H9 (cell line): ENCODE measurements around the gene SLC12A5. TPM values are rescaled to one million over a fixed set of nuclear protein-coding genes. Genes with fewer than 3 reads are reported as not detected.

Experiments
- DNase-seq: peaks from one replicate; pipeline ENCODE4 v3.0.0-alpha.2; 2017
- H2AFZ ChIP-seq: one replicate; pipeline ENCODE4 v1.6.1; 2013; ENCODE audit warnings: mild to moderate bottlenecking, low read length, control low read depth, moderate library complexity
- H2AK5ac ChIP-seq: 2 replicates; pipeline ENCODE4 v1.6.1; 2013; ENCODE audit warnings: low read length, control low read depth, mixed read lengths; ENCODE audit not compliant: insufficient read length
- H2BK120ac ChIP-seq: one replicate; pipeline ENCODE4 v1.6.1; 2013; ENCODE audit warnings: low read depth, mild to moderate bottlenecking, low read length, control low read depth, inconsistent platforms; ENCODE audit not compliant: poor library complexity, severe bottlenecking
- H2BK12ac ChIP-seq: 2 replicates; pipeline ENCODE4 v1.6.1; 2013; ENCODE audit warnings: low read length, control low read depth, mixed read lengths, low read depth; ENCODE audit not compliant: insufficient read length
- H2BK15ac ChIP-seq: 2 replicates; pipeline ENCODE4 v1.6.1; 2013; ENCODE audit warnings: low read depth, low read length, control low read depth
- H2BK20ac ChIP-seq: one replicate; pipeline ENCODE4 v1.6.1; 2013; ENCODE audit warnings: low read depth, mild to moderate bottlenecking, low read length, control low read depth, inconsistent platforms; ENCODE audit not compliant: poor library complexity, severe bottlenecking
- H2BK5ac ChIP-seq: 2 replicates; pipeline ENCODE4 v1.6.1; 2013; ENCODE audit warnings: low read length, control low read depth, mixed read lengths; ENCODE audit not compliant: insufficient read length
- H3K14ac ChIP-seq: 2 replicates; pipeline ENCODE4 v1.6.1; 2013; ENCODE audit warnings: low read length, control low read depth; ENCODE audit not compliant: insufficient read depth
- H3K18ac ChIP-seq: 2 replicates; pipeline ENCODE4 v1.6.1; 2013; ENCODE audit warnings: low read depth, mild to moderate bottlenecking, mixed read lengths, low read length, control low read depth; ENCODE audit not compliant: insufficient read length
- H3K23ac ChIP-seq: 2 replicates; pipeline ENCODE4 v1.6.1; 2013; ENCODE audit warnings: low read length, control low read depth, mixed read lengths, low read depth; ENCODE audit not compliant: insufficient read length
- H3K23me2 ChIP-seq: 2 replicates; pipeline ENCODE4 v1.6.1; 2013; ENCODE audit warnings: low read depth, mild to moderate bottlenecking, mixed read lengths, low read length, control low read depth; ENCODE audit not compliant: insufficient read length, poor library complexity, severe bottlenecking
- H3K27ac ChIP-seq: 2 replicates; pipeline ENCODE4 v1.5.1; 2013; ENCODE audit warnings: low read length, control low read depth, mixed read lengths, low read depth; ENCODE audit not compliant: insufficient read length
- H3K27me3 ChIP-seq: 2 replicates; pipeline ENCODE4 v1.6.1; 2013; ENCODE audit warnings: low read length, control low read depth, inconsistent platforms; ENCODE audit not compliant: insufficient read depth
- H3K4ac ChIP-seq: 2 replicates; pipeline ENCODE4 v1.6.1; 2013; ENCODE audit warnings: low read depth, mild to moderate bottlenecking, control low read depth, inconsistent platforms, low read length, moderate library complexity
- H3K4me1 ChIP-seq: 2 replicates; pipeline ENCODE4 v1.6.1; 2013; ENCODE audit warnings: low read length, control low read depth, inconsistent platforms; ENCODE audit not compliant: insufficient read depth
- H3K4me2 ChIP-seq: 2 replicates; pipeline ENCODE4 v1.6.1; 2013; ENCODE audit warnings: low read length, control low read depth, mixed read lengths; ENCODE audit not compliant: insufficient read length, insufficient read depth
- H3K56ac ChIP-seq: 2 replicates; pipeline ENCODE4 v1.6.1; 2013; ENCODE audit warnings: low read depth, mild to moderate bottlenecking, mixed read lengths, low read length, control low read depth; ENCODE audit not compliant: insufficient read length
- H3K79me1 ChIP-seq: 2 replicates; pipeline ENCODE4 v1.6.1; 2013; ENCODE audit warnings: low read depth, mild to moderate bottlenecking, moderate library complexity, low read length, control low read depth, inconsistent platforms; ENCODE audit not compliant: insufficient read depth, poor library complexity, severe bottlenecking
- H3K79me2 ChIP-seq: 2 replicates; pipeline ENCODE4 v1.6.1; 2013; ENCODE audit warnings: low read length, control low read depth, inconsistent platforms; ENCODE audit not compliant: insufficient read depth
- H3K9ac ChIP-seq: 2 replicates; pipeline ENCODE4 v1.6.1; 2013; ENCODE audit warnings: low read length, control low read depth, mixed read lengths; ENCODE audit not compliant: insufficient read length; ENCODE audit errors: extremely low read depth
- H3K9me3 ChIP-seq: one replicate; pipeline ENCODE4 v1.6.1; 2013; ENCODE audit warnings: low read depth, low read length, inconsistent platforms; ENCODE audit not compliant: control insufficient read depth
- H3T11ph ChIP-seq: one replicate; pipeline ENCODE4 v1.6.1; 2013; ENCODE audit warnings: mild to moderate bottlenecking, low read length, control low read depth, inconsistent platforms
- H4K20me1 ChIP-seq: one replicate; pipeline ENCODE4 v1.6.1; 2013; ENCODE audit not compliant: control insufficient read depth, insufficient read length, insufficient read depth
- H4K5ac ChIP-seq: 2 replicates; pipeline ENCODE4 v1.6.1; 2013; ENCODE audit warnings: low read depth, mild to moderate bottlenecking, mixed read lengths, low read length, control low read depth; ENCODE audit not compliant: insufficient read length
- H4K8ac ChIP-seq: replicated peaks from 2 replicates; pipeline ENCODE4 v1.6.1; 2013; ENCODE audit warnings: low read length, control low read depth, mixed read lengths, low read depth; ENCODE audit not compliant: insufficient read length
- H4K91ac ChIP-seq: 2 replicates; pipeline ENCODE4 v1.6.1; 2013; ENCODE audit warnings: low read depth, mild to moderate bottlenecking, moderate library complexity, mixed read lengths, low read length, control low read depth; ENCODE audit not compliant: insufficient read length
- H3K27ac Mint-ChIP-seq, 3 experiments: 2 replicates in 2 of 3; 3 replicates in 1 of 3; pipeline ENCODE4 v1.8.0; 2020 to 2021; ENCODE audit warnings: mixed read lengths in 3 of 3, mild to moderate bottlenecking in 1 of 3, moderate library complexity in 1 of 3
- H3K27me3 Mint-ChIP-seq: 2 replicates; pipeline ENCODE4 v1.8.0; 2021; ENCODE audit warnings: low read depth, mild to moderate bottlenecking, moderate library complexity, mixed read lengths
- H3K36me3 Mint-ChIP-seq, 3 experiments: 2 replicates in 2 of 3; 3 replicates in 1 of 3; pipeline ENCODE4 v1.8.0; 2020 to 2021; ENCODE audit warnings: low read depth in 3 of 3, mixed read lengths in 3 of 3; ENCODE audit not compliant: insufficient read depth in 1 of 3
- H3K4me1 Mint-ChIP-seq, 2 experiments: 2 replicates each; pipeline ENCODE4 v1.8.0; 2020; ENCODE audit warnings: mixed read lengths in 2 of 2
- H3K4me3 Mint-ChIP-seq, 2 experiments: 2 replicates in 1 of 2; 3 replicates in 1 of 2; pipeline ENCODE4 v1.8.0; 2020 to 2021; ENCODE audit warnings: mild to moderate bottlenecking in 2 of 2, mixed read lengths in 2 of 2, moderate library complexity in 1 of 2
- H3K9me3 Mint-ChIP-seq, 2 experiments: 2 replicates in 1 of 2; 3 replicates in 1 of 2; pipeline ENCODE4 v1.8.0; 2020; ENCODE audit warnings: mild to moderate bottlenecking in 2 of 2, mixed read lengths in 2 of 2, moderate library complexity in 1 of 2
- WGBS: extraction: QIAGEN DNeasy Blood & Tissue Kit; methylation state at CpG from one replicate; pipeline ENCODE4 v1.1.7; 2013; ENCODE audit warnings: missing lambda C conversion rate, low lambda C conversion rate, mixed read lengths; ENCODE audit not compliant: insufficient read length; ENCODE audit errors: extremely low coverage; 5-methylcytosine and 5-hydroxymethylcytosine counted together
- total RNA-seq: library from RNA; stranded (reverse); gene quantifications from 2 replicates; pipeline ENCODE4 v1.2.1, GENCODE V29; 2021
- TF ChIP-seq, protein P1 (sequence below): fragments of 200-600 bp; sonication (generic); conservative IDR thresholded peaks from 3 replicates; pipeline ENCODE4 v1.8.0; 2021; ENCODE audit warnings: antibody characterized with exemption, mild to moderate bottlenecking

The SLC12A5 gene
- total RNA-seq, 1 experiment from 2014 or later: 8.7 TPM

DNA sequence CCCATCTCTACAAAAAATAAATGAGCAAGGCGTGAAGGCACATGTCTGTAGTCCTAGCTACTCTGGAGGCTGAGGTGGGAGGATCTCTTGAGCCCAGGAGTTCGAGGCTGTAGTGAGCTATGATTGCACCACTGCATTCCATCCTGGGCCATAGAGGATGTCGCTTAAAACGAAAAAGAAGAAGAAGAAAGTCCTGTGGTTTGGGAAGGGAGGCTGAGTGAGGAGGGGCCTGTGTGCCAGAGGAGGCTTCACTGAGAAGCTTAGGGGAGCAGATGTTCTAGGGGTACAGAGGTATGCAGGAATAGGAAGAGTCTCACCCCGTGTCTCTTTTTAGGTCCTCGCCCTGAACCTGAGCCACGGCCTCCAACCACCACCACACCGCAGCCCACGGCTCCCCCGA lies 16.1 kb upstream of the SLC12A5 start:
- Histone ChIP-seq H3K56ac (no peak overlapping the region), H2AK5ac (no peak overlapping the region), H3K4me1 (peaks cover 6% of the 10 kb centered on the region; the same call in 1 of the 2 replicates), H3K9ac (no peak overlapping the region), H3K14ac (no peak overlapping the region), H2BK120ac (no peak overlapping the region), H4K8ac (no peak overlapping the region), H2AFZ (no peak overlapping the region), H3K4ac (no peak overlapping the region), H2BK15ac (no peak overlapping the region), H3K79me1 (no peaks in the 10 kb centered on the region), H2BK12ac (no peak overlapping the region), H3T11ph (no peak overlapping the region), H2BK5ac (no peak overlapping the region), H4K91ac (no peak overlapping the region), H3K4me2 (no peak overlapping the region), H3K23me2 (peaks cover 6% of the 10 kb centered on the region), H3K9me3 (no peaks in the 10 kb centered on the region), H3K23ac (no peak overlapping the region), H3K18ac (no peak overlapping the region), H3K79me2 (no peaks in the 10 kb centered on the region), H3K27me3 (no peaks in the 10 kb centered on the region; the same call in 1 of the 2 replicates), H2BK20ac (no peak overlapping the region), H3K27ac (no peak overlapping the region), H4K20me1 (no peaks in the 10 kb centered on the region), H4K5ac (no peak overlapping the region)
- WGBS: no CpG with 5 or more reads among the region's 10 CpGs
- no peak for DNase-seq
- peak overlapping the region in 1 of 2 experiments; percentile 30; a peak in 2 of 5 replicates for H3K4me3 Mint-ChIP-seq
- peaks cover 23% of the 10 kb centered on the region for H3K27me3 Mint-ChIP-seq
- peaks cover 35 to 42% of the 10 kb centered on the region in 2 experiments for H3K4me1 Mint-ChIP-seq
- H3K36me3 Mint-ChIP-seq: peaks cover 7 to 18% (median 12%) of the 10 kb centered on the region in 3 experiments
- TF ChIP-seq, protein P1, sequence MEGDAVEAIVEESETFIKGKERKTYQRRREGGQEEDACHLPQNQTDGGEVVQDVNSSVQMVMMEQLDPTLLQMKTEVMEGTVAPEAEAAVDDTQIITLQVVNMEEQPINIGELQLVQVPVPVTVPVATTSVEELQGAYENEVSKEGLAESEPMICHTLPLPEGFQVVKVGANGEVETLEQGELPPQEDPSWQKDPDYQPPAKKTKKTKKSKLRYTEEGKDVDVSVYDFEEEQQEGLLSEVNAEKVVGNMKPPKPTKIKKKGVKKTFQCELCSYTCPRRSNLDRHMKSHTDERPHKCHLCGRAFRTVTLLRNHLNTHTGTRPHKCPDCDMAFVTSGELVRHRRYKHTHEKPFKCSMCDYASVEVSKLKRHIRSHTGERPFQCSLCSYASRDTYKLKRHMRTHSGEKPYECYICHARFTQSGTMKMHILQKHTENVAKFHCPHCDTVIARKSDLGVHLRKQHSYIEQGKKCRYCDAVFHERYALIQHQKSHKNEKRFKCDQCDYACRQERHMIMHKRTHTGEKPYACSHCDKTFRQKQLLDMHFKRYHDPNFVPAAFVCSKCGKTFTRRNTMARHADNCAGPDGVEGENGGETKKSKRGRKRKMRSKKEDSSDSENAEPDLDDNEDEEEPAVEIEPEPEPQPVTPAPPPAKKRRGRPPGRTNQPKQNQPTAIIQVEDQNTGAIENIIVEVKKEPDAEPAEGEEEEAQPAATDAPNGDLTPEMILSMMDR: no peak
- H3K9me3 Mint-ChIP-seq: peaks cover 5 to 17% of the 10 kb centered on the region in 2 experiments; a peak in 2 of 5 replicates
- H3K27ac Mint-ChIP-seq: no peak overlapping the region
